GM15510 (cell line): ENCODE results near the gene UBFD1.

Source experiments
- POLR2A ChIP-seq: IDR thresholded peaks from 3 replicates; pipeline ENCODE4 v1.6.1; 2011; ENCODE audit warnings: borderline replicate concordance; ENCODE audit not compliant: insufficient read length; ENCODE audit errors: extremely low read depth

UBFD1 gene

DNA sequence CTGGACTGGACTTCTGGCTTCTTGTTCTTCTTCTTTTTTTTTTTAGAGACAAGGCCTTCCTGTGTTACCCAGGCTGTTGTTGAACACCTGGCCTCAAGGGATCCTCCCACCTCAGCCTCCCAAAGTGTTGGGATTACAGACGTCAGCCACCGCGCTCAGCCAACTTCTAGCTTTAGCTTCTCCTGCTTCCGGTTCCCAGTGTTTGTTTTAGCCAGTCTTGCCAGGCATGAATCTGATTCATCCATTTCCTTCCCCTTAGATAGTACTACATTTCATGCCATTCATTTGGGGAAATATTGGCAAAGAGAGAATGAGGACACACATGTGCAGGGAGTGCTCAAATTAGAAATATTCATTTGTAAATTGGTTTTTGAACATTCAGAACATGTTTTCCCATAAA is 50.7 kb downstream of the UBFD1 start:
- TF ChIP-seq POLR2A, result no peak

DNA sequence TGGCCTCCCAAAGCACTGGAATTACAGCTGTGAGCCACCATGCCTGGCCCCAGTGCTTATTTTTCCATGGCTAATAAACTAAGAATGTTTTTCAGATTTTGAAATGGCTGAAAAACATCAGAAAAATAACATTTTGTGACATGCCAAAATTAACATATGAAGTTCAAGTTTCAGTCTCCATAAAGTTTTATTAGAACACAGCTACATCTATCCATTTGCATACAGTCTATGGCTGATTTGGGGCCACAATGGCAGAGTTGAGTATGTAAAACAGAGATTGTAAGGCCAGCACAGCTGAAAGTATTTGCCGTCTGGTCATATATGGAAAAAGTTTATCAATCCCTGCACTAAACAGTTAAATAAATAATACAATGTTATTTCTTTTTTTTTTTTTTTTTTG is 52.4 kb downstream of the UBFD1 start:
- TF ChIP-seq POLR2A, result no peak

DNA sequence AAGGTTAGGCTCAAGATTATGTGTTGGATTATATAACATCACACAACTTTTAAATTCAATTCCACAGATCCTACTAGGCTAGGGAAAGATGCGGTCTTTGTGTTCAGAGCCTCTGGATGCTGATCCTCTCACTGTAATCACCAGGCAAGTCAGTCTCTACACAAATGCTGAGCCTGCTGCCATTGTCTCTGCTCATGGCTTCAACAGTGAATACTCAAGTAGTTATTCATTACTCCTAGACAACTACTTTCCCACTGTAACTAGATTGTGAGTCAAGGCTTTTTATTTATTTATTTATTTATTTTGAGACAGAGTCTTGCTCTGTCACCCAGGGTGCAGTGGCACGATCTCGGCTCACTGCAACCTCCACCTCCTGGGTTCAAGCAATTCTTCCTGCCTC is 54.4 kb downstream of the UBFD1 start:
- TF ChIP-seq POLR2A, result no peak

DNA sequence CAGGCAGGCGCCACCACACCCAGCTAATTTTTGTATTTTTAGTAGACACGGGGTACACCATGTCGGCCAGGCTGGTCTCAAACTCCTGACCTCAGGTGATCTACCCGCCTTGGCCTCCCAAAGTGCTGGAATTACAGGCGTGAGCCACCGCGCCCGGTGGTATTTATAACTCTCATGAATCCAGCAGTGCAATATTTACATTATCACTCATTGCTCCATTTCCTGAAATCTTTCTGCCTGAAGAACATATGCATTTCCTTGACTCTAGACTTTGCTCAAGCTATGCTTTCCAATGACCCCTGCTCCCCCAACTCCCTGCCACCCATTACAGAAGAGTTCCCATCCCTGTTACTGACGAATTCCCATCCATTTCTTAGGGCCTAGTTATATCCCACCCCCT is 58.3 kb downstream of the UBFD1 start:
- TF ChIP-seq POLR2A, result no peak
